Kidney (tissue), 11 donors: ENCODE results near the gene KCNJ18. TPM values are rescaled to one million over a fixed set of nuclear protein-coding genes. Genes with fewer than 3 reads are reported as not detected.
"Not testable (repeated sequence)": the region's sequence is repeated elsewhere in the genome, so short reads cannot be mapped to it uniquely, and the experiment has no call there.

Source experiments
- DNase-seq, 5 donors: peaks; one replicate each; pipeline ENCODE4 v3.0.0-alpha.2; 2013 to 2020
- FAIRE-seq: peaks from 2 replicates; lab custom pipeline; 2012; peaks lifted over from hg19 to GRCh38; lab: Jason Lieb, UNC
- H3K27ac ChIP-seq, 2 donors: one replicate each; pipeline ENCODE4 v1.7.0; 2013; ENCODE audit warnings: low read depth in 2 of 2, low read length in 2 of 2, inconsistent platforms in 1 of 2
- H3K27me3 ChIP-seq: one replicate; pipeline ENCODE4 v1.7.1; 2013; ENCODE audit warnings: low read length, inconsistent platforms; ENCODE audit not compliant: control insufficient read depth, insufficient read depth
- H3K36me3 ChIP-seq, 3 donors: one replicate each; pipeline versions ENCODE4 v1.7.0 to v1.7.1; 2013; ENCODE audit warnings: low read length in 3 of 3, control low read depth in 1 of 3, inconsistent platforms in 1 of 3; ENCODE audit not compliant: insufficient read depth in 3 of 3, control insufficient read depth in 2 of 3
- H3K4me1 ChIP-seq, 3 donors: one replicate each; pipeline versions ENCODE4 v1.7.0 to v1.7.1; 2013; ENCODE audit warnings: low read length in 3 of 3, inconsistent platforms in 1 of 3, low read depth in 1 of 3; ENCODE audit not compliant: control insufficient read depth in 2 of 3, insufficient read depth in 2 of 3
- H3K4me3 ChIP-seq, 3 donors: one replicate each; pipeline versions ENCODE4 v1.7.0 to v1.8.1; 2013; ENCODE audit warnings: low read length in 3 of 3, control low read depth in 1 of 3, inconsistent platforms in 1 of 3
- H3K9ac ChIP-seq, 3 donors: one replicate each; pipeline versions ENCODE4 v1.7.0 to v1.7.1; 2013; ENCODE audit warnings: low read length in 3 of 3, control low read depth in 1 of 3, inconsistent platforms in 1 of 3
- H3K9me3 ChIP-seq, 3 donors: one replicate each; pipeline versions ENCODE4 v1.7.0 to v1.7.1; 2013; ENCODE audit warnings: low read length in 3 of 3, control low read depth in 1 of 3, inconsistent platforms in 1 of 3; ENCODE audit not compliant: control insufficient read depth in 2 of 3, insufficient read depth in 1 of 3
- intact Hi-C: fragments of 100-400 bp; cut with DNase I; formaldehyde crosslinking; loops from one replicate; pipeline ENCODE4 v1.11.1; 2022
- polyA plus RNA-seq: library from polyadenylated mRNA; stranded (reverse); fragments of 350-450 nt; fragmentation: Illumina TruSeq; extraction: RNeasy Lipid Tissue Mini Kit (QIAGEN cat#74804); gene quantifications from one replicate; pipeline ENCODE4 v1.2.3, GENCODE V29; 2014; ENCODE audit warnings: low read depth, low replicate concordance; ENCODE audit not compliant: insufficient read depth
- total RNA-seq: library from RNA; stranded (reverse); fragmentation: NEBNext Ultra II Directional; extraction: Animal tissue kit (Norgen Biotek cat#: 25700); gene quantifications from one replicate; pipeline ENCODE4 v1.2.1, GENCODE V29; 2021
- donor health status: control.
- donor health status: control.
- donor health status: DM: yes; HTN: yes; CAD: no.
- donor health status: Normal renal cell carcinoma (clear cell type).

KCNJ18 gene
- total and polyA plus RNA-seq, 2 donors from 2014 or later = not detected

GRCh38 chr17:21668746-21669508 lies 23.4 kb upstream of the KCNJ18 start:
- FAIRE-seq, H3K27ac ChIP-seq, H3K36me3 ChIP-seq, H3K4me1 ChIP-seq, H3K4me3 ChIP-seq, H3K9ac ChIP-seq, H3K27me3 ChIP-seq, intact Hi-C loops, H3K9me3 ChIP-seq: not testable (repeated sequence)
- DNase-seq = peak in 1 of 5 donors; percentile 16

GRCh38 chr17:21669616-21670360 lies 22.5 kb upstream of the KCNJ18 start:
- H3K9me3 ChIP-seq, H3K36me3 ChIP-seq, intact Hi-C loops, H3K4me1 ChIP-seq, FAIRE-seq, H3K4me3 ChIP-seq, H3K27me3 ChIP-seq, H3K27ac ChIP-seq, H3K9ac ChIP-seq: not testable (repeated sequence)
- peak in 1 of 5 donors; percentile 16 for DNase-seq

DNA sequence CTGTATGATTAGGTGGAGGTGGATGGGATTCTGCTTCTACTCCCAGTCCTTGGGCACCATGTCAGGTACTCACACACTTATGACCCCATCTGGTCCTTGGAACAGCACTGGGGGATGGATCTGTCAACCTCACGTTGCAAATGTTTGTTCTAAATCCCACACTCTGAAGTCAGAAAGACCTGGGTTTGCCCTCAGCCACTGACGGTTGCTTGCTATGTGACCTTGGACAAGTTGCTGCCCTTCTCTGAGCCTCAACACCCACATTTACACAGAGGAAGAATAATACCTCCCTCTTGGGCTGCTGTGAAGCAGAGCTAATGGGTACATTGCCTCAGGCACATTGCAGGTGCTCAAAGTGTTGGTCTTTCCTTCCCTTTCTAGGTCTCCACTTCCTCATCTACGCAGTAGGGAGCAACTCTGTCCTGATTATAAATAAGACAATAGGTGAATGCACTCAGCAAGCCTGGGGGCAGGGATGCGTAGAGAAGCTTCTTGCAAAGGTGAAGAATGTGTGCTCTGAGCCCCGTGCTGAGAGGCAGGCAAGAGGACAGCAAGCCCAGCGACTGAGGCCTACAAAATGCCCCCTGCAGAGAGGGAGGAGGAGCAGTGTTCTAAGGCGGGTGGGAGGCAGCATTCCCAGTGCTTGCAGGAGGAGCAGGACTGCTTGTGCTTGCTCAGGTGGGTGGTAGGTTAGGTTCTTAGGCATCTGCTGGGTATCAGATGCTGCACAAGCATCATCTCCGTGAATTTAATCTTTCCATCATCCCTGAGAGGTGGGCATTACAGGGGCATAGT lies 21.8 kb upstream of the KCNJ18 start:
- intact Hi-C loops, H3K4me3 ChIP-seq, H3K4me1 ChIP-seq, H3K9ac ChIP-seq, H3K27ac ChIP-seq, H3K27me3 ChIP-seq, H3K36me3 ChIP-seq, H3K9me3 ChIP-seq, FAIRE-seq: not testable (repeated sequence)
- DNase-seq = peak in 1 of 5 donors; percentile 2

DNA sequence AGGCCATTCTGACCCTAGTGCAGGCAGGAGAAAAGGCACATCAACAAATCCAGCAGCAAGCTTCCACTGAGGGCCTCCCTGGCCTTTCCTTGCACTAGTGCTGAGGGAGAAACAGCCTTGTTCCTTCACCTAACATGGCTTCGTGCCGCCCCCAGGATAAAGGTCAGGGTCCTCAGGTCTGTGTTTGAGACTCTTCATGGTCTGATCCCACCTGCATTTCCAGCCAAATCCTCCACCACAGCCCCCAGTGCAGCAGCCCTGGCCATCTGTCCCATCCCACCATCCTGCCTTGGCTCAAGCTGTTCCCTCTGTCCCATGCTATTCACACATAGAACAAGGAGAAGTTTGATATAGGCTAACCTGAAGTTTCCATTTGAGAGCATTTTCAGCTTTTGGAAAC lies 20.9 kb upstream of the KCNJ18 start:
- DNase-seq = peak in 2 of 5 donors; percentile 6 to 9
- H3K4me3 ChIP-seq, intact Hi-C loops, H3K27ac ChIP-seq, H3K9ac ChIP-seq, H3K4me1 ChIP-seq, H3K27me3 ChIP-seq, H3K36me3 ChIP-seq, H3K9me3 ChIP-seq, FAIRE-seq: not testable (repeated sequence)

DNA sequence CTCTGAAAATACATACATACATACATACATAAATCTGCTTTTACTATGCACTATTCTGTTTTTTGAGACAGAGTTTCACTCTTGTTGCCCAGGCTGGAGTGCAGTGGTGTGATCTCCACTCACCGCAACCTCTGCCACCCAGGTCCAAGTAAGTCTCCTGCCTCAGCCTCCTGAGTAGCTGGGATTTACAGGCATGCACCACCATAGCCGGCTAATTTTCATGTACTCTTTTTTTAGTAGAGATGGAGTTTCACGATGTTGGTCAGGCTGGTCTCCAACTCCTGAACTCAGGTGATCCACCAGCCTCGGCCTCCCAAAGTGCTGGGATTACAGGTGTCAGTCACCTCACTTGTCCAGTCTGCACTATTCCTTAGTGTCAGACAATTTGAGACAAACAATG lies 20.5 kb upstream of the KCNJ18 start:
- FAIRE-seq, H3K27ac ChIP-seq, H3K4me1 ChIP-seq, H3K36me3 ChIP-seq, DNase-seq, intact Hi-C loops, H3K9me3 ChIP-seq, H3K27me3 ChIP-seq, H3K9ac ChIP-seq, H3K4me3 ChIP-seq: not testable (repeated sequence)

DNA sequence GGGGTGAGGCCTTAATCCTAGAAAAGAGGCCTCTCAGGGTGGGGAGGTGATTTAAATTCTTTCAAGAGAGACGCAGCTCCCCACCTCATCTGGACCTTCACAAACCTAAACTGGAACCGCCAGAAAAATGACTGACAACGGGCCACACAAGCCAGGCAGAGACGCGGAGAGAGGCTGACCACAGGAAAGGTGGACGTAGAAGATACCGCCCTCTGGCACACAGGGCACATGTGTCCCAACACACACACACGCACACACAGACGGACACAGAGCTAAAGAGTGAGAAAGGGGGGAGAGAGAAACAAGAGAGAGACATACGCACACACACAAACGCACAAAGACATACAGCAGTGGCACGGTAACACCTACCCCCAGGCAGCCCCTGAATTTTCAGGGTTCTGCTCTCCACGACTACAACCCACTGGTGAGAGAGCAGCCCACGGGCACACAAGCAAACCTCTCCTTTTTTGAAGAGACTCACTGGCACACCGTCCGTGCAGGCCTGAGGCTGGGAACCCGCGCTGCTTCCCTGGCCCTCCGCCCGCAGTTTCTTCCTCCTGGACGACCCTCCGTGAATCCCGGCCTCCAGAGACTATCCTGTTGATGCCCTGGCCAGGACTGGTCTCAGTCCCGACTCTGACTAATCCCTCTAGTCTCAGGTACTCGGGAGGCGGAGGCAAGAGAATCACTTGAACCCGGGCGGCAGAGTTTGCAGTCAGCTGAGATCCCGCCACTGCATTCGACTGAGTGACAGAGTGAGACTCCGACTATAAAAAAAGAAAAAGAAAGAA lies 18.7 kb upstream of the KCNJ18 start:
- H3K4me3 ChIP-seq, H3K9me3 ChIP-seq, FAIRE-seq, H3K27me3 ChIP-seq, intact Hi-C loops, H3K4me1 ChIP-seq, H3K36me3 ChIP-seq, H3K9ac ChIP-seq, H3K27ac ChIP-seq: not testable (repeated sequence)
- peak in 2 of 5 donors; percentile 8 to 18 for DNase-seq
